ENCODE results near the gene RGS1. TPM values are rescaled to one million over a fixed set of nuclear protein-coding genes. Genes with fewer than 3 reads are reported as not detected.

Gene RGS1
- total RNA-seq, 1 experiment from 2014 or later = not detected

- no peak overlapping the region for H2AFZ ChIP-seq (ENCODE audit: low read length)
- H2BK20ac ChIP-seq (ENCODE audit: low read depth, low read length, poor library complexity, severe bottlenecking) = no peak overlapping the region
- H3K23ac ChIP-seq (ENCODE audit: insufficient read length, low read depth, low read length) = no peak overlapping the region
- no peak overlapping the region for H3K4ac ChIP-seq (ENCODE audit: low read depth, low read length)
- no peaks in the 10 kb centered on the region; the same call in 1 of the 2 replicates for H3K4me1 ChIP-seq (ENCODE audit: insufficient read depth, low read length)
- no peak for DNase-seq
- H4K8ac ChIP-seq (replicated peaks; ENCODE audit: insufficient read length, low read depth, low read length) = no peak overlapping the region
- no peak overlapping the region for H2BK12ac ChIP-seq (ENCODE audit: insufficient read length, low read depth, low read length)
- H3K56ac ChIP-seq (ENCODE audit: insufficient read length, low read depth, low read length) = no peak overlapping the region
- no peak overlapping the region for H2BK5ac ChIP-seq (ENCODE audit: insufficient read length, low read length)
- no peaks in the 10 kb centered on the region for H3K36me3 Mint-ChIP-seq (ENCODE audit: insufficient read depth in 1 of 3, low read depth in 3 of 3)
- H3K27ac Mint-ChIP-seq = no peak overlapping the region
- no peak overlapping the region for H4K91ac ChIP-seq (ENCODE audit: insufficient read length, low read depth, low read length)
- H3K79me1 ChIP-seq (ENCODE audit: insufficient read depth, low read depth, low read length, poor library complexity, severe bottlenecking) = no peaks in the 10 kb centered on the region
- H3K27me3 ChIP-seq (ENCODE audit: insufficient read depth, low read length) = no peaks in the 10 kb centered on the region
- H3K9me3 ChIP-seq (ENCODE audit: control insufficient read depth, low read depth, low read length) = no peaks in the 10 kb centered on the region
- H3K4me2 ChIP-seq (ENCODE audit: insufficient read depth, insufficient read length, low read length) = no peak overlapping the region
- H3K27me3 Mint-ChIP-seq (ENCODE audit: low read depth) = no peaks in the 10 kb centered on the region
- H3K27ac ChIP-seq (ENCODE audit: insufficient read length, low read depth, low read length) = no peak overlapping the region
- H3K14ac ChIP-seq (ENCODE audit: insufficient read depth, low read length) = no peak overlapping the region
- H3K4me1 Mint-ChIP-seq = peaks cover 6 to 19% of the 10 kb centered on the region in 2 experiments
- H2AK5ac ChIP-seq (ENCODE audit: insufficient read length, low read length) = no peak overlapping the region
- H3K4me3 Mint-ChIP-seq = no peak overlapping the region
- no peaks in the 10 kb centered on the region for H3K9me3 Mint-ChIP-seq
- TF ChIP-seq CTCF (conservative IDR thresholded peaks at IDR 0.05) = no peak
- no peak overlapping the region for H2BK120ac ChIP-seq (ENCODE audit: low read depth, low read length, poor library complexity, severe bottlenecking)
- H3K9ac ChIP-seq (ENCODE audit: extremely low read depth, insufficient read length, low read length) = no peak overlapping the region
- no peaks in the 10 kb centered on the region for H4K20me1 ChIP-seq (ENCODE audit: control insufficient read depth, insufficient read depth, insufficient read length)
- no CpG with 5 or more reads among the region's 6 CpGs for WGBS (ENCODE audit: extremely low coverage, insufficient read length, low lambda C conversion rate)
- H3K18ac ChIP-seq (ENCODE audit: insufficient read length, low read depth, low read length) = no peak overlapping the region
- H3K23me2 ChIP-seq (ENCODE audit: insufficient read length, low read depth, low read length, poor library complexity, severe bottlenecking) = no peaks in the 10 kb centered on the region
- no peak overlapping the region for H3T11ph ChIP-seq (ENCODE audit: low read length)
- H2BK15ac ChIP-seq (ENCODE audit: low read depth, low read length) = no peak overlapping the region
- no peaks in the 10 kb centered on the region for H3K79me2 ChIP-seq (ENCODE audit: insufficient read depth, low read length)
- H4K5ac ChIP-seq (ENCODE audit: insufficient read length, low read depth, low read length) = no peak overlapping the region
These were observed 22.8 kb upstream of the RGS1 start for GRCh38 chr1:192552760-192553191.
